Measurements from ENCODE around the gene CEP164. TPM values are rescaled to one million over a fixed set of nuclear protein-coding genes. Genes with fewer than 3 reads are reported as not detected.

CEP164 gene
- total and polyA plus RNA-seq, 2 of the 8 experiments (the other 6 are each of a cell fraction or from before 2014, with no cell fraction given): 8.4 to 20.8 TPM

DNA sequence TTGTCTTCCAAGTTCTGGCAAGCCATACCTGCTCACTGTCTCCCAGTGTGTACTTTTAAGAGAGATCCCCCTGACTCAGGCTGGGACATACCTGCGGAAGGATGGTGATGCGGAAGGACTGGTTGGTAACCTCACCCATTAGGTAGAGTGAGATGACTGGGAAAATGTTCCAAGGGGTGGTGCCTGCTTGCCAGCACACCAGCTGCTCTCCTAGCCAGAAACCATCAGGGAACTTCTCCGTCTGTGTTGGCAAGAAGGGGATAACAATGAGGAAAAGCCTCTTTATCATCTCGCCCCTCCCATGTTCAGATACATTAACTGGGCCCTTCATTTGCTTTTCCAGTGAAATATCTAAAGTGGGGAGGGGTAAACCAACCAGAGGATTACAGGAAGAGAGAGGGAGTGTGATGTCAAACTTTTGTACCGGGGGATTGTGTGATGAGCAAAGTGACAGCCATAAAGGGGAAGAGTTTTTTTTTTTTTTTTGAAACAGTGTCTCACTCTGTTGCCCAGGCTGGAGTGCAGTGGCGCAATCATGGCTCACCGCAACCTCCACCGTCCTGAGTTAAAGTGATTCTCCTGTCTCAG, 36.8 kb upstream of the CEP164 start, which contains the start of gene BACE1-AS (continued):
- TF ChIP-seq, protein P1, sequence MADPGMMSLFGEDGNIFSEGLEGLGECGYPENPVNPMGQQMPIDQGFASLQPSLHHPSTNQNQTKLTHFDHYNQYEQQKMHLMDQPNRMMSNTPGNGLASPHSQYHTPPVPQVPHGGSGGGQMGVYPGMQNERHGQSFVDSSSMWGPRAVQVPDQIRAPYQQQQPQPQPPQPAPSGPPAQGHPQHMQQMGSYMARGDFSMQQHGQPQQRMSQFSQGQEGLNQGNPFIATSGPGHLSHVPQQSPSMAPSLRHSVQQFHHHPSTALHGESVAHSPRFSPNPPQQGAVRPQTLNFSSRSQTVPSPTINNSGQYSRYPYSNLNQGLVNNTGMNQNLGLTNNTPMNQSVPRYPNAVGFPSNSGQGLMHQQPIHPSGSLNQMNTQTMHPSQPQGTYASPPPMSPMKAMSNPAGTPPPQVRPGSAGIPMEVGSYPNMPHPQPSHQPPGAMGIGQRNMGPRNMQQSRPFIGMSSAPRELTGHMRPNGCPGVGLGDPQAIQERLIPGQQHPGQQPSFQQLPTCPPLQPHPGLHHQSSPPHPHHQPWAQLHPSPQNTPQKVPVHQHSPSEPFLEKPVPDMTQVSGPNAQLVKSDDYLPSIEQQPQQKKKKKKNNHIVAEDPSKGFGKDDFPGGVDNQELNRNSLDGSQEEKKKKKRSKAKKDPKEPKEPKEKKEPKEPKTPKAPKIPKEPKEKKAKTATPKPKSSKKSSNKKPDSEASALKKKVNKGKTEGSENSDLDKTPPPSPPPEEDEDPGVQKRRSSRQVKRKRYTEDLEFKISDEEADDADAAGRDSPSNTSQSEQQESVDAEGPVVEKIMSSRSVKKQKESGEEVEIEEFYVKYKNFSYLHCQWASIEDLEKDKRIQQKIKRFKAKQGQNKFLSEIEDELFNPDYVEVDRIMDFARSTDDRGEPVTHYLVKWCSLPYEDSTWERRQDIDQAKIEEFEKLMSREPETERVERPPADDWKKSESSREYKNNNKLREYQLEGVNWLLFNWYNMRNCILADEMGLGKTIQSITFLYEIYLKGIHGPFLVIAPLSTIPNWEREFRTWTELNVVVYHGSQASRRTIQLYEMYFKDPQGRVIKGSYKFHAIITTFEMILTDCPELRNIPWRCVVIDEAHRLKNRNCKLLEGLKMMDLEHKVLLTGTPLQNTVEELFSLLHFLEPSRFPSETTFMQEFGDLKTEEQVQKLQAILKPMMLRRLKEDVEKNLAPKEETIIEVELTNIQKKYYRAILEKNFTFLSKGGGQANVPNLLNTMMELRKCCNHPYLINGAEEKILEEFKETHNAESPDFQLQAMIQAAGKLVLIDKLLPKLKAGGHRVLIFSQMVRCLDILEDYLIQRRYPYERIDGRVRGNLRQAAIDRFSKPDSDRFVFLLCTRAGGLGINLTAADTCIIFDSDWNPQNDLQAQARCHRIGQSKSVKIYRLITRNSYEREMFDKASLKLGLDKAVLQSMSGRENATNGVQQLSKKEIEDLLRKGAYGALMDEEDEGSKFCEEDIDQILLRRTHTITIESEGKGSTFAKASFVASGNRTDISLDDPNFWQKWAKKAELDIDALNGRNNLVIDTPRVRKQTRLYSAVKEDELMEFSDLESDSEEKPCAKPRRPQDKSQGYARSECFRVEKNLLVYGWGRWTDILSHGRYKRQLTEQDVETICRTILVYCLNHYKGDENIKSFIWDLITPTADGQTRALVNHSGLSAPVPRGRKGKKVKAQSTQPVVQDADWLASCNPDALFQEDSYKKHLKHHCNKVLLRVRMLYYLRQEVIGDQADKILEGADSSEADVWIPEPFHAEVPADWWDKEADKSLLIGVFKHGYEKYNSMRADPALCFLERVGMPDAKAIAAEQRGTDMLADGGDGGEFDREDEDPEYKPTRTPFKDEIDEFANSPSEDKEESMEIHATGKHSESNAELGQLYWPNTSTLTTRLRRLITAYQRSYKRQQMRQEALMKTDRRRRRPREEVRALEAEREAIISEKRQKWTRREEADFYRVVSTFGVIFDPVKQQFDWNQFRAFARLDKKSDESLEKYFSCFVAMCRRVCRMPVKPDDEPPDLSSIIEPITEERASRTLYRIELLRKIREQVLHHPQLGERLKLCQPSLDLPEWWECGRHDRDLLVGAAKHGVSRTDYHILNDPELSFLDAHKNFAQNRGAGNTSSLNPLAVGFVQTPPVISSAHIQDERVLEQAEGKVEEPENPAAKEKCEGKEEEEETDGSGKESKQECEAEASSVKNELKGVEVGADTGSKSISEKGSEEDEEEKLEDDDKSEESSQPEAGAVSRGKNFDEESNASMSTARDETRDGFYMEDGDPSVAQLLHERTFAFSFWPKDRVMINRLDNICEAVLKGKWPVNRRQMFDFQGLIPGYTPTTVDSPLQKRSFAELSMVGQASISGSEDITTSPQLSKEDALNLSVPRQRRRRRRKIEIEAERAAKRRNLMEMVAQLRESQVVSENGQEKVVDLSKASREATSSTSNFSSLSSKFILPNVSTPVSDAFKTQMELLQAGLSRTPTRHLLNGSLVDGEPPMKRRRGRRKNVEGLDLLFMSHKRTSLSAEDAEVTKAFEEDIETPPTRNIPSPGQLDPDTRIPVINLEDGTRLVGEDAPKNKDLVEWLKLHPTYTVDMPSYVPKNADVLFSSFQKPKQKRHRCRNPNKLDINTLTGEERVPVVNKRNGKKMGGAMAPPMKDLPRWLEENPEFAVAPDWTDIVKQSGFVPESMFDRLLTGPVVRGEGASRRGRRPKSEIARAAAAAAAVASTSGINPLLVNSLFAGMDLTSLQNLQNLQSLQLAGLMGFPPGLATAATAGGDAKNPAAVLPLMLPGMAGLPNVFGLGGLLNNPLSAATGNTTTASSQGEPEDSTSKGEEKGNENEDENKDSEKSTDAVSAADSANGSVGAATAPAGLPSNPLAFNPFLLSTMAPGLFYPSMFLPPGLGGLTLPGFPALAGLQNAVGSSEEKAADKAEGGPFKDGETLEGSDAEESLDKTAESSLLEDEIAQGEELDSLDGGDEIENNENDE (IDR thresholded peaks at IDR 0.05; ENCODE audit: insufficient replicate concordance, low read length): no peak
- TF ChIP-seq YY1 (IDR thresholded peaks at IDR 0.05; ENCODE audit: low read depth, low read length) (no peak), PHF8 (conservative IDR thresholded peaks at IDR 0.05; ENCODE audit: low read depth, low read length) (no peak), EGR1 (IDR thresholded peaks at IDR 0.05; ENCODE audit: borderline replicate concordance, low read depth, low read length) (no peak), SP4 (IDR thresholded peaks at IDR 0.05; ENCODE audit: low read length) (no peak)
